IPS DF 19.7 (cell line): ENCODE data around the gene PAWR.
"Not testable (repeated sequence)": the region's sequence is repeated elsewhere in the genome, so short reads cannot be mapped to it uniquely, and the experiment has no call there.

Experiments
- DNase-seq: peaks from one replicate; pipeline ENCODE4 v3.0.0-alpha.2; 2013; ENCODE audit warnings: low read depth, low spot score

Gene PAWR

DNA sequence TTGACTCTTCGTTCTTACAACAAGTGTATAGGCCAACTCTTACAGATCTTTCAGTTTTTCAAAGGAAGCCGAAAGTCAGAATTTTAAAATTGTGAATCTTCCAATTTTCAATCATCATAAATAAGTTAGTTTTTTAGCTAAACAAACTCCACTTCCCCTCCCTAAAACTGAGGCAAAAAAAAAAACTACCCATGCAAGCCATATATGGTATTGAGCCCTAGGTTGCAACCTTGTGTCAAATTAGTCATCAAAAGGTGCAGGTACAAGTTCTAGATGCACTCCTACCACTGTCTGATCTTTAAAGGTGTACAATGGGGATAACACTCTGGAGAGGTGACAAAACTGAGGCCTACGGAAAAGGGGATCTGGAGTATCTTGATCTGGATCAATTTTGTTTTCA lies 97.9 kb downstream of the PAWR start:
- no peak for DNase-seq

DNA sequence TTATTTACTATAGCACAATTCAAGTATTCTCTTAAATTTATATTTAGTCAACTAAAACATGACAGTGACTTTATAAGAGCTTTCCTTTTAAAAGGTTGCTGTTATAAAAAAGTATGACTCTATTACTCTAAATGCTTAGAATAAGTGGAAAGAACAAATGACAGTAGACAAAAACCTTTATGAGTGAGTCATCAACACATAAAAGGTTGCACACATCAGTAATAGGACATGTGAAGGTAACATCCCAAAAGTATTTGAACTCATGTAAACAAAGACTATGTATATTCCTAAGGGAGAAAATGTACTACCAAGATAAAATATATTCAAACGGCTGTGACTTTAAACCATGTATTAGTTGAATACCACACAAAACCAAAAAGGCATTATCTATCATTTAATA lies 98.8 kb downstream of the PAWR start:
- DNase-seq: no peak

DNA sequence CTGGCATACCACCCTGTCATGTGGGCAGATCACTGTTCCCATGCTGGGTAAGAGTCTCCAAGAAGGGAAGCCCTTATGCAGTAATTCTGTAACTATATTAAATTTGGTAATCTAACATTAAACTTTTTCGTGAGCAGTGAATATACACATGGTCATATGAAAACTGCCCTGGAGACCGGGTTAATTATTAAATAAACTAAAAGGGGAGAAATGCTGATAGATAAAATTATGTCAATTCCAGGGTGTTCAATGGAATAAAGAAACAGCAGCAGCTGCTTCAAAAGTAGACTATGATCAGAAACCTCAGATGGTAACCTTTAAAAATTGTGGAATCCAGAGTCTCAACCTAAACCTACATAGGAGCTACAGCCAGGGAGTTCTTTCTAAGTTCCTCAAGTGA lies 100.0 kb downstream of the PAWR start:
- no peak for DNase-seq

DNA sequence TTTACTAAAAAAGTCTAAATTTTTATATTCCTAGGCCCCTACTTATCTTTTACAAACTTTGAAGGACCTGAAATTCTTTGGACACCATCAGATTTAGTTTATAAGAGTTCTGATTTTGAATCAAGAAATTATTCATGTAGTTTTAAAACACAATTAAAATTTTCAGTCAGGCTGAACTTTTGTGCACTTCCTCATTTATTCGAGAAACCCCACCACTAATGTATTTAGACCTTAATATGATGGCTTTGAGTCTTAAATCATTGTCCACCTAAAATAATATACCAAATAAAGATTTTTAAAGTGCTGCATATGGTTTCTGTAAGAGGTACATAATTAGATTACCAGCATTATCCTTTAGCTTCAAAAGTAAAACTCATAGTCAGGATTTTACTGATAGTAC lies 103.4 kb downstream of the PAWR start:
- DNase-seq: no peak

DNA sequence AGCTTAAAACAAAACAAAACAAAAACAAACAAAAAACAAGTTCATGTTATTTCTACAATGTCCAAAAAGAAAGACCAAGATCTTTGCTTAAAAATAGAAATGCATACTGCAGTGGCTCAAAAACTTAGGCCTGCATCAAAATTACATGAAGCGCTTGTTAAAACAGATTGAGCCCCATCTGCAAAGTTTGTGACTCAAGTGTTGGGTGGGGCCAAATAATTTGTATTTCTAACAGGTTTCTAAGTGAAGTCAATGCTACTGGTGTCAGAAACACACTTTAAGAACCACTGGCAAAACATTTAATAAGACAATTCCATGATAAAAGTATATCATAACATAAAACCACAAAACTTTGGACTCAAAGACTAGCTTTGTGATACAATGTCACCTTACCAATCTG lies 105.6 kb downstream of the PAWR start:
- DNase-seq: no peak

DNA sequence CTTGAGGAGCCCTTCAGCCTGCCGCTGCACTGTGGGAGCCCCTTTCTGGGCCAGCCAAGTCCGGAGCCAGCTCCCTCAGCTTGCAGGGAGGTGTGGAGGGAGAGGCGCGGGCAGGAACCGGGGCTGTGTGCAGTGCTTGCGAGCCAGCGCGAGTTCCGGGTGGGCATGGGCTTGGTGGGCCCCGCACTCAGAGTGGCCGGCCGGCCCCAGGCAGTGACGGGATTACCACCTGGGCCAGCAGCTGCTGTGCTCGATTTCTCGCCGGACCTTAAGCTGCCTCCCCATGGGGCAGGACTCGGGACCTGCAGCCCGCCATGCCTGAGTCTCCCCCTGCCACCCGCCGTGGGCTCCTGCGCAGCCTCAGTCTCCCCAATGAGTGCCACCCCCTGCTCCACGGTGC lies 116.9 kb downstream of the PAWR start:
- no peak for DNase-seq

DNA sequence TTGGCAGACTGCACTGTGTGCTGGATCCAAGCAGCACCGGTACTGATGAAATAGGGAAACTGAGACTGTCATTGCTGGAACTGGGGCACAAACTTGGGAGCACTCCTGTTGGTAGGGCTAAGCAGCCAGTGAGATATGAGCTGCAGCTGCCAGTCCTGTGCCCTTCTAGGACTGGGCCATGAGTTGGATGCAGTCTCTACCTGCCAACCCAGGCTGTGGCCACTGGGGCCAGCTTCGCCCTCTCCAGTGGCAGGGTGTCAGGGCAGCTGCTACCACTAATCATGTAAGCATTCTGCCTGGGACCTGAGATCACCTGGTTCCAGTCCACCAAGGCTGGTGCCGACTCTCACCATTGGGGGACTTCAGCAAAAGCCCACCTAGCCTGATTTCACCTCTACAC lies 121.1 kb downstream of the PAWR start:
- DNase-seq: no peak

DNA sequence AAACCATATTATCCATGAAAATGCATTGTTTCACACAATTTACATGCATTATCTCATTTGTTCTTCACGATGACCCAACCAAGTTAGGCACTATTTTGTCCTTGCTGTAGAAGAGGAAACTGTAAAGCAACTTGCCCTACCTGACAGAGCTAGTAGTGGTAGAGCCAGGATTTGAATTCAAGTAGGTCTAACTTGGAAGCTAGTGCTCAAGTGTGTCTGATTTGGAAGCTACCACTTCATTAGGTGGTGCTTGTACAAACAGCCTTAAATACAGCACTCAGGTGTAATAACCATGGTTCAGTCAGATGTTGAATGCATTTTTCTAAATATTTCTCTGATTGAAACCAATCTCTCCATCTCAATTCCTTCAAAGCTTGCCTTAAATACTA lies 123.6 kb downstream of the PAWR start:
- DNase-seq: no peak

DNA sequence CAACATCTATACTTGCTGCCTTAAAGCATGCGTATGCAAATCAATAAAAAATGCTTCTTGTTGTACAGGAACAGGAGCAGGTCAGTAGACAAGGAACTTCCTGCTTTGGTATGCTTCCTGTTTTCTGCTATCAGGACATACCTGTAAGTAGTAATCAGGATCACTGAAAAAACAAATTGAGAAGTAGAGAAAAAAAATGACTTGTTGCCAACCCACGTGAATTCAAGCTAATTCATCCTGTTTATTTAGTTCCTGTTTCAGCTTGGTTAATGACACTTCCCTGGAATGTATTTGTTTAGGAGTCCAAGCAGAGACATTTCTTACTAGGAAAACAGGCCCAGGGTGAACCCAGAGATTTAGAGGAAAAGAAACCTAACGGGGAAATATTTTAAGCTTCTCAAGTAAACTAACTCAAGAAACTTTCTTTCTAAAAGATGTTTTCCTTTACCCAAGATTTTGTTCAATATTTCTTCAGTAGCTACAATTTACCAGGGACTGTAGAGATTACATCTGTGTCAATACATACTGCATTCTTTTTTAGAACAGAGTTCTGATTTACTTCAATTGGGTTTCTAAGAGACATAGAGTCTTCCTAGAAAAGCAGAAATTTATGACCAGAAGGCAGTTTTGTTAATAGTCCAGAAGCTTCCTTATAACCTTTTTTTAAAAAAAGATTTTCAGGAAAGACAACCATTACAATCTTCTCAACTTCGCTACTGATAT lies 124.2 kb downstream of the PAWR start:
- no peak for DNase-seq

DNA sequence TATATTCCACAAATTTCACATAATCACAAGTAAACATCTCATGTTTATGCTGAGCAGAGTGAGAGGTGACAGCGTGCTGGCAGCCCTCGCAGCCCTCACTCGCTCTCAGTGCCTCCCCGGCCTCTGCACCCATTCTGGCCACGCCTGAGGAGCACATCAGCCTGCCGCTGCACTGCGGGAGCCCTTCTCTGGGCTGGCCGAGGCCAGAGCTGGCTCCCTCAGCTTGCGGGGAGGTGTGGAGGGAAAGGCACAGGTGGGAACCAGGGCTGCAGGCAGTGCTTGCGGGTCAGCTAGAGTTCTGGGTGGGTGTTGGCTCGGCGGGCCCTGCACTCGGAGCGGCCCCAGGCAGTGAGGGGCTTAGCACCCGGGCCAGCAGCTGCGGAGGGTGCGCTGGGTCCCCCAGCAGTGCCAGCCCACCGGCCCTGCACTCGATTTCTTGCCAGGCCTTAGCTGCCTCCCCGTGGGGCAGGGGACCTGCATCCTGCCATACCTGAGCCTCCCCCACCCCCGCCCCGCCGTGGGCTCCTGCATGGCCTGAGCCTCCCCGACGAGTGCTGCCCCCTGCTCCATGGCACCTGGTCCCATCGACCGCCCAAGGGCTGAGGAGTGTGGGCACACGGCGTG lies 125.9 kb downstream of the PAWR start:
- DNase-seq: not testable (repeated sequence)

DNA sequence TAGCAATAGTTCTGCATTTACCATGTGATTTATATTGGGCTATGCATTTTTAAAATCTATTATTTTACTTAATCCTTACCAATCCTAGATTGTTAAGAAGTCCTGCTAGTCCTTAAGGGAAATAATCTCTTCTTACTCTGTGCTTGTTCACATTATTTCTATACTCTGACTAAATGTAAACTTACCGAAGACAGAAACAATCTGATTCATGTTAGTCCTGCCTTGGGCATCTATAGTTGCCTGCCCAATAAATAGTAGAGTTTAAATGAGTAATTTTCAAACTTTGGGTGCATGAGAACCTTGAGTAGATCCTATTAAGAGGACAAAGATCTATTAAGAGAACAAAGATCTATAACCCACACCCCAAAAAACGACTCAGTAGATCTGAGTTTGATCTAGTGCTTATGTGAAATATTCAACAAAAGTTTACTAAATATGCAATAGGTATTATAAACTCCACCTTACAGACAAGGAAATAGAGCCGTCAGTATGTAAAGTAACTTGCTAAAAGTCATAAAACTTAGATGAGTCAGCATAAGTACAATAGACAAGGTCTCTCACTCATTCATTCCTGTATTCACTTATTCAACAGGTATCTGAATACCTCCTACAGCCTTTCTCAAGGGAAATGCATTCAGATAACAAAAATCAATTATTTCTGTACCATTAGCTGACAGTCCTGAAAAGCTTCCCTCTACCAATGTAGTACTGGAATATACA lies 127.6 kb downstream of the PAWR start:
- DNase-seq: no peak

DNA sequence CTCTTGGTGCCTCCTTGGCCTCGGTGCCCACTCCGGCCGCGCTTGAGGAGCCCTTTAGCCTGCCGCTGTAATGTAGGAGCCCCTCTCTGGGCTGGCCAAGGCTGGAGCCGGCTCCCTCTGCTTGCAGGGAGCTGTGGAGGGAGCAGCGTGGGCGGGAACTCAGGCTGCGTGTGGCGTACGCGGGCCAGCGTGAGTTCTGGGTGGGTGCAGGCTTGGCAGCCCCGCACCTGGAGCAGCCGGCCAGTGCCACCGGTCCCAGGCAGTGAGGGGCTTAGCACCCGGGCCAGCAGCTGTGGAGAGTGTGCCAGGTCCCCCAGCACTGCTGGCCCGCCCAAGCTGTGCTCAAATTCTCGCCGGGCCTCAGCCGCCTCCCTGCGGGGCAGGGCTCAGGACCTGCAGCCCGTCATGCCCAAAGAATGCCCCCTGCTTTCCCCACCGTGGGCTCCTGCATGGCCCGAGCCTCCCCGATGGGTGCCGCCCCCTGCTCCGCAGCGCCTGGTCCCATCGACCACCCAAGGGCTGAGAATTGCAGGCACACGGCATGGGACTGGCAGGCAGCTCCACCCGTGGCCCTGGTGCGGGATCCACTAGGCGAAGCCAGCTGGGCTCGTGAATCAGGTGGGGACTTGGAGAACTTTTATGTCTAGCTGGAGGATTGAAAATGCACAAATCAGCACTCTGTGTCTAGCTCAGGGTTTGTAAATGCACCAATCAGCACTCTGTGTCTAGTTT lies 129.2 kb downstream of the PAWR start:
- peak; percentile 33 for DNase-seq

DNA sequence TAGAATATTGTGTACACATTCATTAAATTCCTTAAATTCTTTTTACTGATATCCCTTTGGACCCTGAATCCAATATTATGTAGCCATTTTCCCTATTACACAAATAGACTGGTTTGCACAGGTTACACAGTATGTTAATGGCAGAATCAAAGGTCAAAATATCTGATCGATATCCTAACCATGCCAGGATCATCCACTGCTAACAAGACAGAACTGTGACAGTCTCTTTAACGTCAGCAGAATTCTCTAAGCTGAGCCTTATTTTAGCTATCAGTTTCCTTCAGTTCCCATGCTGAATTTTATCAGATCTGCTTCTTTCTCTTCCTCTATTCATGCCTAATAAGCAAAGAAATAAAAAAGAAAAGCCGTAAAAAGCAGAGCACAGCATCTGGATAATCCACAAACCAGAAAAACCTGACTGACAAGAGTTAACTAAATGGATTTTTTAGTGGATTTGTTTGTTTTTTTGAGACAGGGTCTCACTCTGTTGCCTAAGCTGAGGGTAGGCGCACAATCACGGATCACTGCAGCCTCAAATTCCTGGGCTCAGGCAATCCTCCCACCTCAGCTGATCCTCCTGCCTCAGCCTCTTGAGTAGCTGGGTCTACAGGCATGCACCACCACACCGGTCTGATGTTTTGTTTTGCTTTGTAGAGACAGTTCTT lies 130.4 kb downstream of the PAWR start:
- no peak for DNase-seq

DNA sequence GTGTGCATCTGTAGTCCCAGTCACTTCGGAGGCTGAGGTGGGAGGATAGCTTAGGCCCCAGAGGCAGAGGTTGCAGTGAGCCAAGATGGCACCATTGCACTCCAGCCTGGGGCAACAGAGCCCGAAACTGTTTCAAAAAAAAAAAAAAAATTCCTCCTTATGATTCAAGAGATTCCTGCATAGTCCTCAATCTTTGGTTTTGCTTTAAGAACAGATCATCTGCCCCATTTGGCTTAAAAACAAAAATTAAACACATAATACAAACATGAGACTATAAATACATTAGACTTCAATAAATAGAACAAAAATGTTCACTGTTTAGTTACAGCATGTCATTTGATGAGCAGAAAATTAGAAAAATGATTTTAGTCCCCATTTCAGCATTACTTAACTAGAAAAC lies 131.2 kb downstream of the PAWR start:
- no peak for DNase-seq

DNA sequence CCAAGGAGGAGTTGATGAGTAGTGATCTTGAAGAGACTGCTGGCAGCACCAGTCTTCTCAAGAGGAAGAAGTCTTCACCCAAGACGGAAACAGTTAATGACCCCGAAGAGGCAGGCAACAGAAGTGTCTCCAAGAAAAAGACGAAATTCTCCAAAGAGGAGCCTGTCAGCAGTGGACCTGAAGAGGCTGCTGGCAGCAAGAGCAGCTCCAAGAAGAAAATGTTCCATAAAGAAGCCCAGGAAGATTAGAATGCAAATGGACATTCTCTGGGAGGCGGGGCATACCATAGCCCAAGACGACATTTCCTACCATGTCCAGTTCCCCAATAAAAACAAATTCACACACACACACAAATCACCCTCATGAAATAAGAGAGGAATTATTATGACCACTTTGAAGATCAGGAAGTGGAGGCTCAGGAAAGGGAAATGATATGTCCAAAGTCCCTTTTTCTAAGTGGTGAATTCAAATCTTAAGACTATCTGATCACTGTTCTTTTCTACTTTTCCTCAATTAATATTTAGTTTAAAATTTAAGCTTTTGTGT lies 131.8 kb downstream of the PAWR start:
- DNase-seq: no peak

DNA sequence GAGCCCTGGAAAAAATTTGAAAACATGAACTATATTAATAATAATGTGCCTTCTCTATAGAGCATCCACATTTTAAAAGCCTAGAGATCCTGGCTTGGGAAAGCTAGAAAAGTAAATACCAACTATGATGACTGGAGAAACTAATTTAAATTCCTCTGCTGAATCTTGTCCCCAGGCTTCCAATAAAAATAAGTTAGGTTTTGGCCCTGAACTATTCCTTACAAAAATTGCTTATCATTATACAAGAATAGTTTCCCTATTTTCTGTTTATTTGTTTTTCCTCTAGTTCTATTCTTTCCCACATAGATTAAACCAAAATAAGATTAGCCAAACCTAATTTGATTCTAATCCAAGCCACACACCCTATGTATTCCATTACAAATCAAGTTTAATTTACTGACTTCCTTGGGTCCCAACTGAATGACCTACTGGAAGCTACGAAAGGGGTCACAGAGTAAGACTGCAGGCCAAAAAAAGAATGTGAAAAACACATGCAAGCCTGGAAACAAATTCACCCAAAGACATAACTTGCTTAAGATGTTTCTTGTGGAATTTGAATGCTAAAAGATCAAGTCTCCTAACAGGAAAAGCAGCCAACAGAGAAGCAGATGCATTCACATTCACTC lies 133.0 kb downstream of the PAWR start:
- DNase-seq: no peak

DNA sequence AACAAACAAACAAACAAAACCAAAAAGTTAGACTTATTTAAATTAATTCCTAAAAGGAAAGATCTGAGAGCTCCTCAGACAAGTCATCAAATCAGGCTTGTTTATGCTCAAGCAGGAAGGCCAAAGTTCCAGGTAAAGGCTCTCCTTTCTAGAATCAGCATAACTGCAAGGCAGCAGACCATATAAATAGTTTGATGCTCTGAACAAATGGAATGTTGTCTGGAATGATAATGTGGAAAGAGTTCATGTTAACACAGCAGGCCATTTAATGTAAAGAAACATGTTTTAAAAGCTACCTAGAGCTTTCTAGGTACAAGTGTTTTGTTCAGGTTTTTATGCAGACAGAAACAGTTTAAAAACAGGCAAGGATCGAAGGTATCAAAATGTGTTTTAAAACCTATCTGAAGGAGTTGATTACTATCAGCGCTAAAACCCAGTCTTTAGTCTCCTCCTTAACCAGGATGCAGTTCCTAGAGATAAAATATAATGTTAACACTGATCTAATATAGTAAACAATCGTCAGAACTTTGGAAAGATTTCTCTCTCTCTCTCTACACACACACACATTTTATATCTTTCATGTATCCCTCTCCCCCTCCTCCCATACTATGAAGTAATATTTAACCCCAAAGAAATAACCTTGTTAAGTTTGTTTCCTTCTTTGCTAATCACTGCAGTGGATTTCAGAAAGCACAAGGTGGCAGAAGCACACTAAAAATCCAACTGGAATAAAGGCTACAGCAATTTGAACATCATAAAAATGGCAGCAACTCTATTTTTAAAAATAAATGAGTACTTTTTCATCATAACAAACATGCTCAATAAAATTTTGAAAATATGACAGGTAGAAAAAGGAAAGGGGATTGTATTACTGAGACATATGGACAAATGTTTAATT lies 135.5 kb downstream of the PAWR start:
- DNase-seq: no peak

DNA sequence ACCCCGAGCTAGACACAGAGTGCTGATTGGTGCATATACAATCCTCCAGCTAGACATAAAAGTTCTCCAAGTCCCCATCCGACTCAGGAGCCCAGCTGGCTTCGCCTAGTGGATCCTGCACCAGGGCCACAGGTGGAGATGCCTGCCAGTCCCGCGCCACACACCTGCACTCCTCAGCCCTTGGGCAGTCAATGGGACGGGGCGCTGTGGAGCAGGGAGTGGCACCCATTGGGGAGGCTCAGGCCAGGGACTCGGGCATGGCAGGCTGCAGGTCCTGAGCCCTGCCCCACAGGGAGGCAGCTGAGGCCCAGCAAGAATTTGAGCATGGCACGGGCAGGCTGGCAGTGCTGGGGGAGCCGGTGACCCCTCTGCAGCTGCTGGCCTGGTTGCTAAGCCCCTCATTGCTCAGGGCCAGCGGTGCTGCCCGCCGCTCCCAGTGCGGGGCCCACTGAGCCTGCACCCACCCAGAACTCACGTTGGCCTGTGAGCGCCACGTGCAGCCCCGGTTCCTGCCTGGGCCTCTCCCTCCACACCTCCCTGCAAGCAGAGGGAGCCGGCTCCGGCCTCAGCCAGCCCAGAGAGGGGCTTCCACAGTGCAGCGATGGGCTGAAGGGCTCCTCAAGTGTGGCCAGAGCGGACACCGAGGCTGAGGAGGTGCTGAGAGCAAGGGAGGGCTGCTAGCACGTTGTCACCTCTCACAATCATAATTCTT lies 136.7 kb downstream of the PAWR start:
- no peak for DNase-seq

DNA sequence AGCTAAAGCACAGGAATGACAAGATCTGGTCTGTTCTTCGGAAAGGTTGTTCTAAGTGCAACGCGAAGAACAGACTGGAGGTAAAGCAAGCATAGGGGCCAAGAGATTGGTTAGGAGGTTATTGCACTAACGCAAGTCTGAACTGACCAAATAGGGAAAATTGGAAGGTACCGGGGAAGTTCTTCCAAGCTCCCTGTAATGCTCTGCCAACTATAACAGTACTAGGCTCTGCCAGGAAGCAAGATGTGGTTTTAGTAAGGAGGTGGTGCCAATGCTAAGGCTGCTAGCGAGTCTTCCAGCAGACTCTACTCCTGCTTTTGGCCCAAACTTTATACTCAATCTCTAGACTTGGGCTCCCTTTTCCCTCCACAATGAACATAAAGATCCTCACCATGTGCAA lies 138.6 kb downstream of the PAWR start:
- DNase-seq: no peak
